K562 (cell line): ENCODE measurements around the gene SPDYA. TPM values are rescaled to one million over a fixed set of nuclear protein-coding genes. Genes with fewer than 3 reads are reported as not detected.

Experiments
- ARID2 ChIP-seq: fragments of 450-650 bp; IDR thresholded peaks from 2 replicates; pipeline ENCODE4 v1.6.1; 2017; ENCODE audit warnings: antibody characterized with exemption, mild to moderate bottlenecking
- BACH1 ChIP-seq: fragments of 200-800 bp; sonication (Bioruptor generic); IDR thresholded peaks from 2 replicates; pipeline ENCODE4 v1.6.1; 2016; ENCODE audit warnings: missing genetic modification characterization, missing compliant biosample characterization
- CXXC5 ChIP-seq: fragments of 250-450 bp; sonication (Bioruptor Pico); IDR thresholded peaks from 2 replicates; pipeline ENCODE4 v1.8.0; 2022; ENCODE audit warnings: inconsistent platforms, mild to moderate bottlenecking, moderate library complexity
- DEAF1 ChIP-seq: fragments of 450-650 bp; formaldehyde crosslinking; IDR thresholded peaks from 2 replicates; pipeline ENCODE4 v1.4.0; 2020; ENCODE audit warnings: mild to moderate bottlenecking, moderate library complexity
- ELK3 ChIP-seq: fragments of 450-650 bp; formaldehyde crosslinking; IDR thresholded peaks from 2 replicates; pipeline ENCODE4 v1.4.0; 2020; ENCODE audit warnings: mild to moderate bottlenecking
- FOSL1 ChIP-seq: fragments of 200-800 bp; sonication (Bioruptor generic); conservative IDR thresholded peaks from 2 replicates; pipeline ENCODE4 v1.6.1; 2016; ENCODE audit warnings: missing genetic modification characterization, missing compliant biosample characterization
- HDAC1 ChIP-seq, 2 experiments: fragments of 450-650 bp; IDR thresholded peaks; 2 replicates each; pipeline ENCODE4 v1.6.1; 2016 to 2017; ENCODE audit warnings: inconsistent platforms in 1 of 2, mild to moderate bottlenecking in 1 of 2, moderate library complexity in 1 of 2
- HDAC2 ChIP-seq: fragments of 450-650 bp; IDR thresholded peaks from 2 replicates; pipeline ENCODE4 v1.6.1; 2016; ENCODE audit warnings: mild to moderate bottlenecking
- MTA1 ChIP-seq: fragments of 450-650 bp; IDR thresholded peaks from 2 replicates; pipeline ENCODE4 v1.6.1; 2017; ENCODE audit warnings: borderline replicate concordance
- NEUROD1 ChIP-seq: fragments of 150-350 bp; IDR thresholded peaks from 2 replicates; pipeline ENCODE4 v1.6.1; 2014; ENCODE audit warnings: borderline replicate concordance, low read length, low read depth; ENCODE audit not compliant: partially characterized antibody
- PML ChIP-seq: IDR thresholded peaks from 2 replicates; pipeline ENCODE4 v1.6.1; 2012; ENCODE audit warnings: low read length, inconsistent platforms
- POLR2A ChIP-seq: fragments of 450-650 bp; conservative IDR thresholded peaks from 2 replicates; pipeline ENCODE4 v1.6.1; 2016
- SETDB1 ChIP-seq: IDR thresholded peaks from one replicate; pipeline ENCODE4 v1.6.1; 2012; ENCODE audit warnings: low read length, control low read depth, inconsistent platforms
- SPI1 ChIP-seq: IDR thresholded peaks from 2 replicates; pipeline ENCODE4 v1.6.1; 2011; ENCODE audit warnings: low read depth, low read length, control low read depth, borderline replicate concordance
- SRSF1 ChIP-seq: fragments of 200-400 bp; formaldehyde crosslinking; IDR thresholded peaks from 2 replicates; pipeline ENCODE4 v1.6.1; 2017; ENCODE audit warnings: mild to moderate bottlenecking, low read depth, low read length, moderate library complexity
- SRSF3 ChIP-seq: fragments of 200-400 bp; formaldehyde crosslinking; IDR thresholded peaks from 2 replicates; pipeline ENCODE4 v1.6.1; 2016; ENCODE audit warnings: mild to moderate bottlenecking, low read length, moderate library complexity; ENCODE audit not compliant: insufficient read depth
- TAF1 ChIP-seq: IDR thresholded peaks from 2 replicates; pipeline ENCODE4 v1.6.1; 2011; ENCODE audit warnings: mild to moderate bottlenecking, low read length, moderate library complexity; ENCODE audit not compliant: insufficient read depth, control insufficient read depth, severe bottlenecking; ENCODE audit errors: extremely low read depth
- TAF9B ChIP-seq: fragments of 450-650 bp; IDR thresholded peaks from 2 replicates; pipeline ENCODE4 v1.6.1; 2018; ENCODE audit warnings: mild to moderate bottlenecking; ENCODE audit not compliant: partially characterized antibody
- TBP ChIP-seq: optimal IDR thresholded peaks from 2 replicates; pipeline ENCODE3; 2011; ENCODE audit warnings: low read depth, low read length, improper control_type of control experiment
- TCF7L2 ChIP-seq: fragments of 150-350 bp; IDR thresholded peaks from 2 replicates; pipeline ENCODE4 v1.6.1; 2016; ENCODE audit warnings: low read depth, mild to moderate bottlenecking, low read length, moderate library complexity
- XRCC3 ChIP-seq: fragments of 450-650 bp; IDR thresholded peaks from 2 replicates; pipeline ENCODE4 v1.6.1; 2017; ENCODE audit warnings: mild to moderate bottlenecking, moderate library complexity
- ZC3H11A ChIP-seq: IDR thresholded peaks from 2 replicates; pipeline ENCODE4 v1.6.1; 2012; ENCODE audit warnings: low read depth, low read length, improper control_type of control experiment
- ZNF592 ChIP-seq: fragments of 450-650 bp; IDR thresholded peaks from 2 replicates; pipeline ENCODE4 v1.6.1; 2017; ENCODE audit warnings: antibody characterized with exemption, mild to moderate bottlenecking
- polyA plus RNA-seq, 8 experiments: library from polyadenylated mRNA; depleted of rRNA in 4 of 8; stranded (reverse) in 5 of 8; unstranded in 3 of 8; fragments of >200 nt; fragmentation: Nextera tagmentation in 2 of 8; fragmentation: Illumina TruSeq in 1 of 8; extraction: Ambion mirVana in 2 of 8; extraction: Trizol in 1 of 8; gene quantifications; 2 replicates each; pipeline versions ENCODE4 v1.2.1 to v1.2.3, GENCODE V29; 2011 to 2014; ENCODE audit warnings: inconsistent platforms in 1 of 8, missing spikeins in 1 of 8
- total RNA-seq, 7 experiments: library from RNA; depleted of rRNA in 6 of 7; stranded (reverse); fragments of >200 nt in 6 of 7; fragmentation: Illumina TruSeq in 2 of 7; extraction: Trizol in 2 of 7; gene quantifications; 2 replicates each; pipeline versions ENCODE4 v1.2.1 to v1.2.3, GENCODE V29; 2011 to 2021; ENCODE audit warnings: low replicate concordance in 1 of 7

Gene SPDYA
- total and polyA plus RNA-seq, 9 of the 15 experiments (the other 6 are each of a cell fraction or from before 2014, with no cell fraction given): 0.05 to 1.6 (median 0.30) TPM; not detected in 1

- no peak for TF ChIP-seq ARID2
- peak; percentile 78 for TF ChIP-seq TAF9B
- peak; percentile 86 for TF ChIP-seq TBP
- peak; percentile 49; the same call in 1 of the 2 replicates for TF ChIP-seq FOSL1 (tag)
- peak; percentile 55; the same call in 1 of the 2 replicates for TF ChIP-seq ZC3H11A
- no peak for TF ChIP-seq XRCC3
- peak; percentile 90 for TF ChIP-seq CXXC5
- TF ChIP-seq SPI1: peak; percentile 34; the same call in 1 of the 2 replicates
- TF ChIP-seq HDAC2: 0 out of 2 replicates have a peak, but pooled peaks have one; percentile 35
- no peak for TF ChIP-seq SRSF1
- peak; percentile 87 for TF ChIP-seq TAF1
- TF ChIP-seq HDAC1 (IDR thresholded peaks at IDR 0.05): peak in 1 of 2 experiments; percentile 93; a peak in 2 of 4 replicates
- TF ChIP-seq ZNF592: no peak
- TF ChIP-seq SETDB1: peak; percentile 99
- TF ChIP-seq BACH1 (tag): peak; percentile 63; the same call in 1 of the 2 replicates
- TF ChIP-seq SRSF3: no peak
- TF ChIP-seq DEAF1 (CRISPR knock-in tag): no peak
- peak; percentile 98 for TF ChIP-seq POLR2A
- TF ChIP-seq ELK3: no peak
- TF ChIP-seq MTA1: peak; percentile 100
- peak; percentile 41; the same call in 1 of the 2 replicates for TF ChIP-seq TCF7L2
- TF ChIP-seq PML: peak; percentile 71; the same call in 1 of the 2 replicates
- peak; percentile 58 for TF ChIP-seq NEUROD1
These were observed 59.7 kb downstream of the SPDYA start, which contains the start of gene TRMT61B (continued) for GRCh38 chr2:28870146-28870891.
